CD1c-positive myeloid dendritic cell (primary cell): ENCODE results near the gene PARN.
"Not testable (repeated sequence)": the region's sequence is repeated elsewhere in the genome, so short reads cannot be mapped to it uniquely, and the experiment has no call there.

Source experiments
- DNase-seq: peaks from one replicate; pipeline ENCODE4 v3.0.0-alpha.2; 2016; ENCODE audit errors: extremely low spot score

Gene PARN

DNA sequence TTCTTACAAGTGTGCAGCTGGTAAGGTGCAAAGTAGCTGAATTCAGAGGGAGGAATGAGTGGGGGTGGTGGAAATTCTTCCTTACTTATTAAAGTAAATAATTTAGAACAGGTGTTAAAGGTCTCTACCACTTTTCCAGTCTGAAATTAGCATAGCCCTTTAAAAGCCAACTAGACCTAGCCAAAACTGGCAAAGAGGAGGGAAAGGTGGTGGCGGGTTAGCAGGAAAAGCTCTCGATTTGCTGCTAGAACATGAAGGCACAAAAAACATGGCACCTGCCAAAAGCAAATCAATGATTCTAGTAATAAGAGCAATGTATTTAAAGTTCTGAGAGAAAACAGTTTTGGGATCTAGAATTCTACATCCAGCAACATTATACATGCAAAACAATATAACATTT is 157.7 kb downstream of the PARN start:
- no peak for DNase-seq

DNA sequence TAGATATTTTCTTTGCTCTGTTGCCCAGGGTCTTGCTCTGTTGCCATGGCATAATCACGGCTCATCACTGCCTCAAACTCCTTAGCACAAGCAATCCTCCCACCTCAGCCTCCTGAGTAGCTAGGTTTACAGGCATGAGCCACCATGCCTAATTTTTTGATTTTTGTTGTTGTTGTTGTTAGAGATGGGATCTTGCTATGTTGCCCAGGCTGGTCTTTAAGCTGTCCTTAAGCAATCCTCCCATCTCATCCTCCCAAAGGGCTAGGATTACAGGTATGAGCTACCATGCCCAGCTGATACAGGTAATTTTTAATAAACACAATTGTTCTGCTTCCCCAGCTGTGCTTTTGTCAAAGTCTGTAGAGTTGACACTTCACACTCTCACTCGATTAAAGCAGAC is 159.3 kb downstream of the PARN start:
- DNase-seq = no peak

DNA sequence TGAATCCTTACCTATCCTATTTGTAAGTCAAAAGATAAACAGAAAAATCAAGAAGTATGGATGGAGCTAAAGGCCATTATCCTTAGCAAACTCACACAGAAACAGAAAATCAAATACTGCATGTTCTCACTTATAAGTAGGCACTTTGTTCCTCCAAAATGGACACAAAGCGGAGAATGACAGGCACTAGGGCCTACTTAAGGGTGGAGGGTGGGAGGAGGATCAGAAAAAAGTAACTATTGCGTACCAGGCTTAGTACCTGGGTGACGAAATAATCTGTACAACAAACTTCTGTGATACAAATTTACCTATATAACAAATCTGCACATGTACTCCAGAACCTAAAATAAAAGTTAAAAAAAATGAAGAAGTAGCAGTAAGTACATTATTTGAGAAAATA is 164.3 kb downstream of the PARN start:
- DNase-seq = no peak

DNA sequence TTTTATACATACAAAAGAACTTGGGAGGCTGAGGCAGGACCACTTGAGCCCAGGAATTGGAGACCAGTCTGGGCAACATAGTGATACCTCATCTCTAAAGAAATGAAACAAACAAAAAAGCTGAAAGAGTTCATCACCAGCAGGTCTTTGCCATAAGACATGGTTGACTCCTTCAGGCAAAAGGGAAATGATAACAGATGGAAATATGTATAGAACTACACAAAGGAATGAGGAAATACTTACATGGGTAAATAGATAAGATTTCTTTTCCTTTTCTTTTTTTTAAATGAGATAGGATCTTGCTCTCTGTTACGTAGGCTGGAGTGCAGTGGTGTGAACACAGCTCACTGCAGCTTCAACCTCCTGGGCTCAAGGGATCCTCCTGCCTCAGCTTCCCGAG is 165.3 kb downstream of the PARN start:
- DNase-seq = no peak

DNA sequence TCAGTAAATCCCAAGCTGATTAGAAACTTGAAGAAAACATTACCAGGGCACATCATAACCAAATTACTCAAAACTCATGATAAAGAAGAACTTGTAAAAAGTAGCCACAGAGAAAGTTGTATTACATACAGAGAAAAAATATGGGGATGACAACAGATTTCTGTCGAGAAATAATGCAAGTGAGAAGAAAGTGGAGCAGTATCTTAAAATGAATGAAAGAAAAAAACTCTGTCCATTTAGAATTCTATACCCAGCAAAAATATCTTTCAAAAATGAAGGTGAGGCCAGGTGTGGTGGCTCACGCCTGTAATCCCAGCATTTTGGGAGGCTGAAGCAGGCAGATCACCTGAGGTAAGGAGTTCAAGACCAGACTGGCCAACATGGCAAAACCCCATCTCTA is 165.9 kb downstream of the PARN start:
- DNase-seq = no peak

DNA sequence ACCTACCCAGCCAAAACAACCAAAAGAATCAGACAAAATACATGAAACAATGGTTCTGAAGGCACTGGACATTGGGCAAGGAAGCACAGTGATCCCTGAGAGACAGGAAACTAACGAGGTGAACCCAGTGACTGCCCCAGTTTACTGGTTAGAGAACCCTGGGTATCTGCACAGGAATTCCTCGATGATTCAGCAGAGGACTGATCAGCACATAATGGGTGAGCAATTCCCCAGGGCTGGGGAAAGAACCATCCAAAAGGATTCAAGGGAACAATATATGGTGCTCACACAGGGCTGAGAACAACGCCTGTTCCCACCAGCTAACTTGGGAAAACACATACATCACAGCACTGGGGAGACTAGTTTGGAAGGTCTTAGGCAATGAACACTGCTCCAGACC is 167.2 kb downstream of the PARN start:
- no peak for DNase-seq

DNA sequence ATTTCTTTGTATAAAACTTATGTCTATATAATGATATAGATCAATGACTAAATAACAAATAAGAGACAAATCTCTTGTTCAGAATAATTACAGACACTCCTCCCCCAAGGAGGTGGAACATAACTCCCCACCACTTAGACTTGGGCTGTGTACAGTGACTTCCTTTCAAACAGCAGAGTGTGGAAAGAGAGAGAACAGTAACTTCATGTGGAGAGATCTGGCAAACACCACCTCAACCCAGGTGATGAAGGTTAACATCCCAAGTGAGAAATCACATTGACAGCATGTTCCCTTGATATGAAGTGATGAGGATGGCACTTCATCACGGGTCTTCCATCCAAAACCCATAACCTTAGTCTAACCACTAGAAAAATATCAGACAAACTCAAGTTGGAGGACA is 169.3 kb downstream of the PARN start:
- DNase-seq = no peak

DNA sequence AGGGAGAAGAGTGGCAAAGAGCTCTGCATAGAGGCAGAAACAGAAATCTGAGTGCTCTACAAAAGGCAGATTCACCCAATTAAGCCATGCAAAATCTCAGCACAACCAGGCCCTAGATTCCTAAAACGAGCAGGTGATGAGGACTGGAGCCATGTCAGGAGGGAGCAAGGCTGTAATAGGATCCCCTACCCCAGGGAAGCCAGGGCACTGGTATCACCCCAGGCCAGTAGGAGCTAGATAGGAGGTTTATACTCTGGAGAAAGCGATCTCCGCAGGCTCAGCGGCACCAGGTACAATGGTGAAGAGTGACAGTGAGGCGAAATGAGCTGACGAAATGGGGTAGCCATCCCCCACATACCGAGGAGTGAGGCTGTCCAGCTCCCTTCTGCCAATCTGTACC is 171.5 kb downstream of the PARN start:
- DNase-seq = no peak

DNA sequence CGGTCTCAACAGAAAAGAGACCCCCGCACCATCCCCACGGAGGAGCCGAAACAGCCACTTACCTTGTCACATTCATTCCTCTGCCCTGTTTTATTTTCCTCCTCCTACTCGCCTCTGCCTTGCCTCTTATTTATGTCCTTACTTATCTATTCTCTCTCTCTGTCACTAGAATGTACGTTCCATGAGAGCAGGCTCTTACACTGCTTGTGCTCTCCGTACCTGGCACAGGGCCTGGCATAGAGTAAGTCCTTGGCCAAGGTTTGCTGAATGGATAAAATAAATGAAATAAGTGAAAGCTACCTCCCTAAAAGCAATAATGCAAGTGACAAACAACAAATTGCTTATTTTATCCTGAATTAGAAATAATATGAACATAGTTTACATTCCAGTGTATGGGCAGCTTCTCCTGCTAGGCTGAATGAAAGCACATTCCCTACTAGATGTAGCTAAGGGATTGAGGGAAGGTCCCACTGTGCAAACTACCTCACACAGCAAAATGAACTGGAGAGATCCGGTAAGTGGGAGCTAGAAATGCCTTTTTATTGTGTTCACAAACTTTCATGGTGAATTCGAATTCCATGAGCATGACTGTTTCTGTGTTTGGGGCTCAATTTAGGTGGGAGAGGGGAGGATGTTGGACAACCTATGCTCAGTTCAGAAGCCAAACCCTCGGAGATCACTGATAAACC is 173.1 kb downstream of the PARN start:
- DNase-seq = no peak

DNA sequence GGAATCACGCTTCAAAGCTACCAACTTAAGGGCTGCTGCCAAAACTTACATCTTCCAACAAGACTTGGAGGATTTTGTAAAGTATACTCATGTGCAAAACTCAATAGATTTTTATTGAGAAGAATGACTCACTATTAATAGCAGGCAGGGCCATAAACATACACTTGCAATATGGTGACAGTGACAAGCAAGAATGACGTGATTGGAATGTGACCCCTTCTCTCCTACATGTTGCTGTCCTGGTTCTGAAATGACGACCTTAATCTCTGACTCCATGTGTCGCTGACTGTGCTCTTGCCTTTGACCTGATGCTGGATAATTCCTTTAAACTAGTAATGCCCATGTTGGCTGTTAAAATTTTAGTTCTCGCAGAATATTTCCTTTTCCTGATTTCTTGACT is 174.5 kb downstream of the PARN start:
- no peak for DNase-seq

DNA sequence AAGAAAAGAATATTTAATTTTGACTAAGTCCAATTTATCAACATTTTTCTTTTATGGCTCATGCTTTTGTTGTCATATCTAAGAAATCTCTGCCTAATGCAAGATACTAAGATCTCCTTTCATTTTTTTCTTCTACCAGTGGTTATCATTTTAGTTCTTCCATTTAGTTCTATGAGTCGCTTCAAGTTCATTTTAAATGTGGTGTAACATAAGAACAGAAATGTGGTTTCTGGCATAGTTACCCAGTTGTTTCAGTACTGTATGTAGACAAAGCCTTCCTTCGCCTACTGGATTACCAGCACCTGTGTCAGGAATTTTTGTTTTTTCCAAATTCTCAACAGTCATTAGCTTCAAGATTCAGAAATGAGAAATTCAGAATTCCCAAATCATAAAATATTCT is 175.7 kb downstream of the PARN start:
- no peak for DNase-seq

DNA sequence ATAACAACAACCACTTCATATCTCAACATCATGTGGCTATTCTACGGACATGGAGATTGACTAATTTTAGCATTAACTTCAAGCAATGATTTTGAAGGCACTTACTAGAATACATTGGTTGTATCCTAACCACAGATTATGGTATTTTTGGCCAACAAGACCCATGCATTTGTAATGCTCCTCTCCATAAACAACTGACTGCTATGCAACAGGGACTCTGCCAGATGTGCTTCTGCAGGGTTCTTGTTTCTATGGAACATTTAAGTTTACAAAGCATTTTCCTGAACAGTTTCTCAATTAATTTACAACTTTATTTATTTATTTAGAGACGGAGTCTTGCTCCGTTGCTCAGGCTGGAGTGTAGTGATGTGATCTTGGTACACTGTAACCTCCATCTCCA is 178.0 kb downstream of the PARN start:
- DNase-seq = no peak

DNA sequence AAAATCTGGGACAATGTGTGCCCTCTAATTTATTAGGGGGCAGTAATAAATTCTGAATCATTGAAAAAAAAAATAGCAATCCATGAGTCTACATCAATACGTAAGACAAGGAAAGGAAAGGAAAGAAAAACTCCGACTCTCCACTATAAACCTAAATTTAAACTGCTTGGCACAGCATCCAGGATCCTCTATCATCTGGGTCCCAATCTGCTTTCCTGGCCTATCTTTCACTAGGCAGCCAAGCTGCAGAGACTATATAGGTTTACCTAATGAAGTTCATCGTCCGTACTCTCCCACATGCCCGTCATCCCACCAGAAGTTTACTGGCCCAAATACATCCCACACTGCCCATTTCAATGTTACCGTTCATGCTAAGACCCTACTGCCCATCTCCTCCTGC is 179.2 kb downstream of the PARN start:
- DNase-seq = no peak

DNA sequence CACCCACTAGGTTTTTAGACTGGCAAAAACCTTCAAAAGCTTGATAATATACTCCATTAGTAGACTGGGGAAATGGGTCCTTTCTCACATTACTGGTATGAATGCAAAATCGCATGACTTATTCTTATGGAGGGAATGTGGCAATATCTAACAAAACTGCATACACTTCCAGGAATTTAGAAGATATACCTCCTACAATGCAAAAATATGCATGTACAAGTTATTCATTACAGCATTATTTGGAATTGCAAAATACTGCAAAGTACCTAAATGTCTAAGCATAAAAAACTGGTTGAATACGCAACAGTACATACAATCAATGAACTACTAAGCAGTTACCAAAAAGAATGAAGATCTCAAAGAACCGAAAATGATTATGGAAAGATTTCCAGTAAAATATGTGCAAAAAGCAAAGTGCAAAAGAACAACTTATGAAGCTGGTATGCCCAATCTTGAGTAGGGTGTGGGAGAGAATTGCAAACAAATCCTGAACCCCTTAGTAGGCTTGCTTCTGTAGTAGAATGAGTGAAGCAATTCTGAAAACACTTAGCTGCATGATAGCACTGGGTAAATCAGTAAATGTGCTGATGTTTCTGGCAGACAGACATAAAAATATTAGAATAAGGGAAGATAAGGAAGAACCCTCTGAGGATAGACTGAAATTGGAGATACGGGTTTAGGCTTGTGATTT is 180.1 kb downstream of the PARN start:
- no peak for DNase-seq

DNA sequence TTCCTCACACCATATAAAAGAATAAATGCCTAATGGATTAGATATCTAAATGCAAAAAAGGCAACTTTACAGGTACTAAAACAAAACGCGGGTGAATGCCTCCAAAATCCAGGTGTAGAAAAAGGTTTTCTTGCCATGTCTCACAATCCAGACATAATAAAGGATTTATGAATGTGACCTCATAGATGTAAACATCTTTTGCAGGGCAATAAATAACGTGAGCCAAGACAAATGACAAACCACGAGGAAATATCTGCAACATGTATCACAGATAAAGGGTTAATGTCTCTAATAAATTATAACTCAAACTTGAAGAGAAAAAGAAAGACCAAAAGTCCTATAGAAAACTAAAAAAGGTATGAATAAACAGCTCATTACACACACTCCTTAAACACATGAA is 180.7 kb downstream of the PARN start:
- no peak for DNase-seq

DNA sequence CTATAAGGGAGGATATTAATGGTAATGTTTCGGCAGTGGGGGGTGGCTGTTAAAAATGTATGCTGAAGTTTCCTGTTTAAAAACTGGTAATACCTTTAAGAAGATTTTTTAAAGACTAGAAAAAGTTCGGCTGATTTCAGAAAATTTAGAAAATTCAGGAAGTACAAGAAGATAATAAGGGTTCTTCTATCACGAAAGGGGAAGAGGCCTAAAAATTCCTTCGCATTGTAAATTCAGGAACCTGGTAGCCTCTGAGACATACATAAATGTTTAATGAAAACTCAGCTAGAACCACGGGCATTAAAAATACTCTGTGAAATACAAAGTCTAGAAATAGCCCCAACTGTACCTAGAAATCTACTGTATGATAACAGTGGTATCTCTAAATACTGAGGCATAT is 181.2 kb downstream of the PARN start:
- peak; percentile 62 for DNase-seq

DNA sequence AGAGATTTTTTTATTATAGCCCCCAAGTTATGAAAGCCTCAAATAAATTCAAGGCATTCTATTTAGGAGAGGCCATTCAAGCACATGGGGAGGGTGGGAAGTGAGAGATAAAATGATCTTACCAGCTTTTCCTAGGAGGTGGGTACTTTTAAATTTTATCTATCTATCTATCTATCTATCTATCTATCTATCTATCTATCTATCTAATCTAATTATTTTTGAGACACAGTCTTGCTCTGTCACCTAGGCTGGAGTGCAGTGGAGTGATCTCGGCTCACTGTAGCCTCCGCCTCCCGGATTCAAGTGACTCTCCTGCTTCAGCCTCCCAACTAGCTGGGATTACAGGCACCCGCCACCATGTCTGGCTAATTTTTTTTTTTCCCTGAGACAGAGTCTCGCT is 182.3 kb downstream of the PARN start:
- DNase-seq = no peak

DNA sequence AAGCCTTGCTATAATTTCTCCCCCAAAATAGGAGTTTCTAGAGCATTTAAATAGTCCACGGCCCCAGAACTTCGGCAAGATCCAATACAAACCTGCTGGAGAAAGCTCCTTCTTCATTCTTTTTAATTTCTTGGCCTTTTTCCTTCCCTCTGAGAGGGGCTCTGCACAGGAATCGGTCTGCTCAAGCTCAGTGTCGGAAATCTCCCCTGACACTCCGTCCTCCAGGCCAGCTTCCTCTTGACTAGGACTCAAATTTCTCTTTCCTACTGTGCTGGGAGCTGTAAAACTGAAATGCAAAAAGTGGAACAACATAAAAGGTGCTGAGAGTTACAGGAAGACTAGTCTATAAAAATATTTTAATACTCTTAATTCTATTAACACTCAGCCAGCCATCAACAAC is 183.3 kb downstream of the PARN start:
- DNase-seq = no peak

DNA sequence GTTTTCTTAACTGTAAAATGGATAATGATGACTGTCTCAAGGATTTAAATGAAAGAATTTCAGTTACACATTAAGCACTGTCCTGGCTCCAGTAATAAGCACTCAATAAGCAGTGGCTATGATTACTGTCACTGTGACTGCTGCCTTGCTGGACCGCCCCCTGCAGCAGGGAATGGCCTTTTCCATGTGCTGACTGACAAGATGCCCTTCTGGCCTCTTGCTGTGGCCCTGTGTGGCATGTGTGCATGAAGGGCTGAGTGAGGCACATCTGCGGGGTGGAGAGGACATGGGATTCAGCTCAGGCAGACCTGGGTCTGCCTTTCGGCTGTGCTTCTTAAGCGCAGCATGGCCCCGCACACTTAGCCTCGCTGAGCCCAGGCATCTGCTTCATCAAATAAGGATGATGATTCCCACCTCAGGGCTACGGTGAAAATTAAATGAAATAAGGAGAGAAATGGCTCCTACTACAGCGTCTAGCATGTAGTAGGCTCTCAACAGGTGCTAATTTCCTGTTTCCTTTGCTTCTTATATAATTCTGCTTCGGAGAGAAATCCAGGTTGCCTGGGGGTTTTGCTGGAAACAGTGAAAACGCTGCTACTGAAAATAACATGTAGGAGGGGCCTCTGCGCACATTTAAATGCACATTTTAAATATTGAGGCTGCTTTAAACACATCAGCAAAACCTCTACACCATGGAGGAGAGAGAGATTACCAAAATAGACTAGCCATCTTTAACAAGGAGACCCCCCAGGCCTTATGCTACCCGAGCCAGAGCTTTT is 183.9 kb downstream of the PARN start:
- DNase-seq = no peak

DNA sequence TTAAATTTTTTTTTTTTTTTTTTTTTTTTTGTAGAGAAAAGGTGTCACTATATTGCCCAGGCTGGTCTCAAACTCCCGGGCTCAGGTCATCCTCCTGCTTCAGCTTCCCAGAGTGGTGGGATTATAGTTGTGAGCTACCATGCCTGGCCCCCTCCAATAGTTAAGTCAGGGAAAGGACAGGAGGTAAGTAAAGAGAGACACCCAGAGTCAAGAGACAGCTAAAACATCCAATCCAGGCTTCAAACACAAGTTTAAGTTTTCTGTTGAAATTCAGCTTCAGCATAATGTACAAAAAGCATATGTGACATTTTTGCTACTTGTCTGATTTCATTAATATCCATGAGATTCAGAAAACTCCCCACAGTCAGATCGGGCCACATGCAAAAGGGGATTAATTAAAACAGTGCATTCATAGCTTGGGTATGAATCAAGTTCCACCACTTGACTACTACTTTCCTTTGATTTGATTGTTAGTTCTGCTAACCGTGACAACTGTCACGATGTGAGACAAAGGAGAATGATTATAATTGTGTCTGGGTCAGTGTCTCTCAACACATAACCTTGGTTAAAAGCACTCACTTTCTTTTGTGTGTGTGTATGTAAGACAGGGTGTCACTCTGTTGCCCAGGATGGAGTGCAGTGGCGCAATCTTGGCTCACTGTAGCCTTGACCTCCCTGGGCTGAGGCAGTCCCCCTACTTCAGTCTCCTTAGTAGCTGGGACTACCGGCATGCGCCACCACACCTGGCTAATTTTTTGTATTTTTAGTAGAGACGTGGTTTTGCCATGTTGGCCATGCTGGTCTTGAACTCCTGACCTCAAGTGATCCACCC is 184.9 kb downstream of the PARN start:
- no peak for DNase-seq

DNA sequence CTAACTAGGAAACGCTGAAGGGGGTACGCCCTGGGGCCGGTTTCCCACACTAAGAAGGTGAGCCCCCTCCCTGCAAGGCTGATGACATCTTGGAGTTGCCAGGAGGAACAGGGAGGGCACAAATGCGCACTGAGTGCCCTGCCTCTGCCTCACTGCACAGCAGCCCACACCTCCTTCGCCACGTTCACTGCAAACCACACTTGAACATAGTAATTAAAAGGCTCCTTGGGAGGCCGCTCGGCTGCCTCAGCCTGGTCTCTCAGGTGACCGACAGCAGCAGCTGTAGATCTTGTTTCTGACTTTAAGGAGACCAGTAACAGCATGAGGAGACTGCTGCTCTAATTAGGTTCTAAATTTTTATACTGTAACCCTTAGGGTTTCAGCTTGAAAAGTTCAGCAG is 188.5 kb downstream of the PARN start:
- DNase-seq = not testable (repeated sequence)

DNA sequence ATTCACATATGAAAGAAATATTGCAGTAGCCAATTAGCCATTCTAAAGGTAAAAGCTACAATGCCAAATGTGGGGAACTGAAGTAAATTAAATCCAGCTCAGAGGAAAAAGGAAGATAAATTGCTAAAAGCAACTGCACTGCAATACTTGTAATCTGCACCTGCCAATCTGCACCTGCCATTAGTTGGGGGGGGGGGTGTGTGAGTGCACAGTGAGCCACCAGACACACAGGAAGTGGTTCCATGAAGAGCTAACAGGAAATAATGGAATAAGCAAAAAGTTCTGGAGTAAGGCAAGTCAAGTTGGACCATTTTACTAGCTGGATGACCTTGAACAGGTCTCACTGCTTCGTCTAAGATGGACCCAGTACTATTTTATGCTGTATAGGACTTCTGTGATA is 191.8 kb downstream of the PARN start:
- no peak for DNase-seq
